Keratinocyte (primary cell): ENCODE data around the gene CYP3A4. TPM values are rescaled to one million over a fixed set of nuclear protein-coding genes. Genes with fewer than 3 reads are reported as not detected.

Experiments
- DNase-seq: peaks from one replicate; pipeline ENCODE4 v3.0.0-alpha.2; 2011; ENCODE audit warnings: low read depth, missing footprints, low spot score
- FAIRE-seq: peaks from 2 replicates; lab custom pipeline; 2011; peaks lifted over from hg19 to GRCh38; lab: Jason Lieb, UNC
- H2AFZ ChIP-seq: 2 replicates; pipeline ENCODE4 v1.6.0; 2012; ENCODE audit warnings: low read length, control low read depth, inconsistent platforms; ENCODE audit not compliant: control insufficient read depth
- H3K27ac ChIP-seq: 2 replicates; pipeline ENCODE4 v1.5.1; 2011; ENCODE audit warnings: low read length; ENCODE audit not compliant: control insufficient read depth, insufficient read depth
- H3K27me3 ChIP-seq: 3 replicates; pipeline ENCODE4 v1.6.0; 2011; ENCODE audit warnings: low read length; ENCODE audit not compliant: control insufficient read depth, insufficient read depth; ENCODE audit errors: extremely low read depth
- H3K36me3 ChIP-seq, 2 experiments: 2 replicates in 1 of 2; 3 replicates in 1 of 2; pipeline ENCODE4 v1.5.1; 2011; ENCODE audit warnings: low read length in 2 of 2, mild to moderate bottlenecking in 1 of 2; ENCODE audit not compliant: control insufficient read depth in 2 of 2, insufficient read depth in 2 of 2; ENCODE audit errors: extremely low read depth in 1 of 2
- H3K4me1 ChIP-seq: 3 replicates; pipeline ENCODE4 v1.5.1; 2011; ENCODE audit warnings: low read length; ENCODE audit not compliant: control insufficient read depth, insufficient read depth; ENCODE audit errors: extremely low read depth
- H3K4me2 ChIP-seq: 3 replicates; pipeline ENCODE4 v1.6.0; 2011; ENCODE audit warnings: low read depth, low read length; ENCODE audit not compliant: control insufficient read depth, insufficient read depth; ENCODE audit errors: extremely low read depth
- H3K4me3 ChIP-seq, 3 experiments: fragments of 200-600 bp in 1 of 3; sonication (generic) in 1 of 3; 2 replicates in 2 of 3; 3 replicates in 1 of 3; pipeline ENCODE4 v1.5.1; 2011 to 2016; ENCODE audit warnings: low read length in 3 of 3, mild to moderate bottlenecking in 3 of 3, control low read depth in 2 of 3, inconsistent platforms in 1 of 3, low read depth in 1 of 3, mixed read lengths in 1 of 3, mixed run types in 1 of 3, moderate library complexity in 1 of 3; ENCODE audit not compliant: control insufficient read depth in 2 of 3, insufficient read depth in 2 of 3; ENCODE audit errors: extremely low read depth in 1 of 3
- H3K79me2 ChIP-seq: 2 replicates; pipeline ENCODE4 v1.6.0; 2012; ENCODE audit warnings: low read length; ENCODE audit not compliant: control insufficient read depth, insufficient read depth
- H3K9ac ChIP-seq: 3 replicates; pipeline ENCODE4 v1.6.0; 2011; ENCODE audit warnings: low read length; ENCODE audit not compliant: control insufficient read depth, insufficient read depth; ENCODE audit errors: extremely low read depth
- H3K9me1 ChIP-seq: 3 replicates; pipeline ENCODE4 v1.6.0; 2011; ENCODE audit warnings: low read length; ENCODE audit not compliant: control insufficient read depth, insufficient read depth; ENCODE audit errors: extremely low read depth
- H3K9me3 ChIP-seq: 2 replicates; pipeline ENCODE4 v1.5.1; 2012; ENCODE audit warnings: low read depth, low read length; ENCODE audit not compliant: control insufficient read depth
- H4K20me1 ChIP-seq: 3 replicates; pipeline ENCODE4 v1.6.0; 2011; ENCODE audit warnings: low read length; ENCODE audit not compliant: control insufficient read depth, insufficient read depth; ENCODE audit errors: extremely low read depth
- EZH2 ChIP-seq: IDR thresholded peaks from one replicate; pipeline ENCODE4 v1.6.1; 2012; ENCODE audit warnings: inconsistent platforms, mild to moderate bottlenecking, low read length, moderate library complexity
- dilution Hi-C: fragments of 300-500 bp; cut with MboI; formaldehyde crosslinking; loops from one replicate; pipeline ENCODE4 v1.7.0; 2020; ENCODE audit warnings: low sequenced_read_pairs; ENCODE audit not compliant: extremely low pct_ligation_motif_present
- polyA plus RNA-seq, 5 experiments: library from polyadenylated mRNA; depleted of rRNA in 3 of 5; stranded (reverse) in 3 of 5; stranded (forward) in 1 of 5; unstranded in 1 of 5; fragments of >200 nt; gene quantifications; 1 replicate in 1 of 5; 2 replicates in 3 of 5; 3 replicates in 1 of 5; pipeline versions ENCODE4 v1.2.1 to v1.2.3, GENCODE V29; 2011 to 2012; ENCODE audit warnings: missing spikeins in 2 of 5, low read depth in 1 of 5, low replicate concordance in 1 of 5
- TF ChIP-seq, protein P1 (sequence below), 3 experiments: IDR thresholded peaks in 1 of 3; conservative IDR thresholded peaks in 1 of 3; optimal IDR thresholded peaks in 1 of 3; 2 replicates in 2 of 3; 3 replicates in 1 of 3; pipeline versions ENCODE3 to v1.5.1; 2011; ENCODE audit warnings: low read length in 3 of 3, mild to moderate bottlenecking in 3 of 3, moderate library complexity in 2 of 3, control low read depth in 1 of 3, inconsistent platforms in 1 of 3; ENCODE audit not compliant: insufficient read depth in 2 of 3; ENCODE audit errors: extremely low read depth in 1 of 3

CYP3A4 gene
- polyA plus RNA-seq, 1 donor (not counting 4 experiments of a cell fraction or from before 2014, with no cell fraction given), result not detected

DNA sequence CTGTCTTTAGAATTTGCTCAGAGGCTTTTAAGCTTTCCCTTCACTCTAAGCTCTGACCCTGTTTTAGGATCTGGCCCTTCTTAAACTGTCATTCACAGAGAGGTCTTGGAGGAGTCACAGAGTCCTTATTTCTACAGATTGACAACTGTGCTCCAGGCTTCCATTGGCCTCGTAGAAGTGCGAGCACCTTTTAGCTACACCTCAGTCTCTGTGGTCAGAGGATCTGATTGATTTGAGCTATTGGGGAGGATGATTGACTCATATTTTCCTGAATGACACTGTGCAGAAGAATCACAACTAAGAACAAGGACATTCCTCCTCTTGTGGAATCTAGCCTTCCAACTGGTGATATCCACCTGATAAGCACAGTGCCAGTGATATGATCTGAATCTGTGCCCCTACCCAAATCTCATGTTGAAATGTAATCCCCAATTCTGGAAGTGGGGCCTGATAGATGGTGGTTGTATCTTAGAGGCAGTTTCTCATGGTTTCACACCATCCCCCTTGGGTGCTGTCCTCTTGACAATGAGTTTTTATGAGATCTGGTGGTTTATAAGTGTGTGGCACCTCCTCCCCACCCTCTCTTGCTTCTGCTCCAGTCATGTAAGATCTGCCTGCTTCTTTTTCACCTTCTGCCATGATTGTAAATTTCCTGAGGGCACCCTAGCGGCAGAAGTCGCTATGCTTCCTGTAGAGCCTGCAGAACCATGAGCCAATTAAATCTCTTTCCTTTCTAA, 52.2 kb downstream of the CYP3A4 start:
- DNase-seq (no peak), FAIRE-seq (no peak)
- H3K27ac ChIP-seq, result no peak overlapping the region
- no peaks in the 10 kb centered on the region for H3K9me1 ChIP-seq
- H3K4me3 ChIP-seq, result no peak overlapping the region
- H3K27me3 ChIP-seq, result no peaks in the 10 kb centered on the region
- dilution Hi-C loops, result no loop called here
- H3K4me1 ChIP-seq, result peaks cover 28% of the 10 kb centered on the region
- no peaks in the 10 kb centered on the region for H3K9me3 ChIP-seq
- H4K20me1 ChIP-seq, result no peaks in the 10 kb centered on the region
- H3K36me3 ChIP-seq, result no peaks in the 10 kb centered on the region
- no peak for TF ChIP-seq EZH2
- TF ChIP-seq, protein P1, sequence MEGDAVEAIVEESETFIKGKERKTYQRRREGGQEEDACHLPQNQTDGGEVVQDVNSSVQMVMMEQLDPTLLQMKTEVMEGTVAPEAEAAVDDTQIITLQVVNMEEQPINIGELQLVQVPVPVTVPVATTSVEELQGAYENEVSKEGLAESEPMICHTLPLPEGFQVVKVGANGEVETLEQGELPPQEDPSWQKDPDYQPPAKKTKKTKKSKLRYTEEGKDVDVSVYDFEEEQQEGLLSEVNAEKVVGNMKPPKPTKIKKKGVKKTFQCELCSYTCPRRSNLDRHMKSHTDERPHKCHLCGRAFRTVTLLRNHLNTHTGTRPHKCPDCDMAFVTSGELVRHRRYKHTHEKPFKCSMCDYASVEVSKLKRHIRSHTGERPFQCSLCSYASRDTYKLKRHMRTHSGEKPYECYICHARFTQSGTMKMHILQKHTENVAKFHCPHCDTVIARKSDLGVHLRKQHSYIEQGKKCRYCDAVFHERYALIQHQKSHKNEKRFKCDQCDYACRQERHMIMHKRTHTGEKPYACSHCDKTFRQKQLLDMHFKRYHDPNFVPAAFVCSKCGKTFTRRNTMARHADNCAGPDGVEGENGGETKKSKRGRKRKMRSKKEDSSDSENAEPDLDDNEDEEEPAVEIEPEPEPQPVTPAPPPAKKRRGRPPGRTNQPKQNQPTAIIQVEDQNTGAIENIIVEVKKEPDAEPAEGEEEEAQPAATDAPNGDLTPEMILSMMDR (optimal IDR thresholded peaks at IDR 0.05 in 1 of 3, IDR thresholded peaks at IDR 0.05 in 1 of 3, conservative IDR thresholded peaks at IDR 0.05 in 1 of 3; ENCODE audit: extremely low read depth in 1 of 3, insufficient read depth in 2 of 3, low read length in 3 of 3), result no peak
- H3K9ac ChIP-seq, result no peak overlapping the region
- no peak overlapping the region for H3K4me2 ChIP-seq
- no peak overlapping the region for H2AFZ ChIP-seq
- no peaks in the 10 kb centered on the region for H3K79me2 ChIP-seq

DNA sequence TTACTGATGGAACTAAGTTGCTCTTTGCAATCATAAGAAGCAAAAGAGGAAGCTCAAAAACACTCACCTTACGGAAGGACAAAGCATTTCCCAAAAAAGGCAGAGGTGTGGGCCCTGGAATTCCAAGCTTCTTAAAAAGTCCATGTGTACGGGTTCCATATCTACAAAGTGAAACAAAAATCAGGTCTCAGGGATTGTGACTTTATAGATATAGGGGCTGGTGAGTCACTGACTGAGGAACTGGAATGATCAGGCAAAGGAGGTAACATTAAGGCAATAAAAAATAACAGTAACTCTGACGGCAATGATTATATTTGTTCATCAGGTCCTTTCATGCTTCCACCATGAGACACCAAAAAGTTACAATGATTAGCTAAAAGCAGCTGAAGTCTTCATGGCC, 53.0 kb downstream of the CYP3A4 start:
- no peaks in the 10 kb centered on the region for H3K9me3 ChIP-seq
- H3K4me3 ChIP-seq, result no peak overlapping the region
- H2AFZ ChIP-seq, result no peak overlapping the region
- H4K20me1 ChIP-seq, result no peaks in the 10 kb centered on the region
- no peak overlapping the region for H3K4me2 ChIP-seq
- DNase-seq (no peak), FAIRE-seq (no peak)
- no peaks in the 10 kb centered on the region for H3K36me3 ChIP-seq
- no peak overlapping the region for H3K27ac ChIP-seq
- no peaks in the 10 kb centered on the region for H3K79me2 ChIP-seq
- dilution Hi-C loops, result no loop called here
- no peaks in the 10 kb centered on the region for H3K9me1 ChIP-seq
- H3K4me1 ChIP-seq, result peaks cover 26% of the 10 kb centered on the region
- H3K9ac ChIP-seq, result no peak overlapping the region
- no peaks in the 10 kb centered on the region for H3K27me3 ChIP-seq
- TF ChIP-seq, protein P1 (optimal IDR thresholded peaks at IDR 0.05 in 1 of 3, IDR thresholded peaks at IDR 0.05 in 1 of 3, conservative IDR thresholded peaks at IDR 0.05 in 1 of 3; ENCODE audit: extremely low read depth in 1 of 3, insufficient read depth in 2 of 3, low read length in 3 of 3), result no peak
- no peak for TF ChIP-seq EZH2
